Right lobe of liver (tissue), 4 donors: ENCODE data around the gene SF3B3.

ENCODE experiments used
- POLR2A ChIP-seq: fragments of 450-650 bp; IDR thresholded peaks from one replicate; pipeline ENCODE4 v1.6.1; 2017; ENCODE audit warnings: antibody characterized with exemption, mild to moderate bottlenecking
- TF ChIP-seq, protein P1 (sequence below), 4 donors: fragments of 200-600 bp in 3 of 4; fragments of 450-650 bp in 1 of 4; IDR thresholded peaks; one replicate each; pipeline versions ENCODE4 v1.5.1 to v1.8.0; 2016 to 2022; ENCODE audit warnings: antibody characterized with exemption in 4 of 4, mild to moderate bottlenecking in 2 of 4
- donor health status: DM: no; HTN: no; CAD: no.
- donor health status: DM: no; HTN: no; CAD: no.
- donor health status: DM: no; HTN: yes; CAD: no.

DNA sequence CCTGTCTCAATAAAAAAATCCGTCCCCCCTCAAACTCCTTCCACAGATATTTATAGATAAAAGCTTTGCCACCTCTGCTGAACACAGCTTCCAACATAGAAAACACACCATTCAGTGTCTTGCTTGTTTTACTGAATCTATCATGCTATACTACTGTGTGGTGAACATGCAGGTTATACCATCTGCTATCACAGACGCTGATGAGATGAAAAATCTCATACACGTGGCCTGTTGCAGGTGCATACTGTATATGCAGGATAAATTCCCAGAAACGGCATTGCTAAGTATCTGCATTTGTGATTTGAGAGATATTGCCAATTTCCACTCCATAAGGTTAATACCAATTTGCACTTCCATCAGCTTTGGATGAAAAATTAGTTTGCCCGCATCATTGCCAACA lies 92.3 kb downstream of the SF3B3 start:
- no peak for TF ChIP-seq POLR2A
- TF ChIP-seq, protein P1, sequence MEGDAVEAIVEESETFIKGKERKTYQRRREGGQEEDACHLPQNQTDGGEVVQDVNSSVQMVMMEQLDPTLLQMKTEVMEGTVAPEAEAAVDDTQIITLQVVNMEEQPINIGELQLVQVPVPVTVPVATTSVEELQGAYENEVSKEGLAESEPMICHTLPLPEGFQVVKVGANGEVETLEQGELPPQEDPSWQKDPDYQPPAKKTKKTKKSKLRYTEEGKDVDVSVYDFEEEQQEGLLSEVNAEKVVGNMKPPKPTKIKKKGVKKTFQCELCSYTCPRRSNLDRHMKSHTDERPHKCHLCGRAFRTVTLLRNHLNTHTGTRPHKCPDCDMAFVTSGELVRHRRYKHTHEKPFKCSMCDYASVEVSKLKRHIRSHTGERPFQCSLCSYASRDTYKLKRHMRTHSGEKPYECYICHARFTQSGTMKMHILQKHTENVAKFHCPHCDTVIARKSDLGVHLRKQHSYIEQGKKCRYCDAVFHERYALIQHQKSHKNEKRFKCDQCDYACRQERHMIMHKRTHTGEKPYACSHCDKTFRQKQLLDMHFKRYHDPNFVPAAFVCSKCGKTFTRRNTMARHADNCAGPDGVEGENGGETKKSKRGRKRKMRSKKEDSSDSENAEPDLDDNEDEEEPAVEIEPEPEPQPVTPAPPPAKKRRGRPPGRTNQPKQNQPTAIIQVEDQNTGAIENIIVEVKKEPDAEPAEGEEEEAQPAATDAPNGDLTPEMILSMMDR (IDR thresholded peaks at IDR 0.05), result no peak
